HL-60 (cell line): ENCODE data around the gene CHMP1A.
"Not testable (repeated sequence)": the region's sequence is repeated elsewhere in the genome, so short reads cannot be mapped to it uniquely, and the experiment has no call there.

Source experiments
- DNase-seq, 2 experiments: peaks; one replicate each; pipeline ENCODE4 v3.0.0-alpha.2; 2010 to 2020; ENCODE audit warnings: low read depth in 1 of 2, low spot score in 1 of 2
- H3K27ac ChIP-seq: fragments of 250-450 bp; sonication (Bioruptor Pico); replicated peaks from 2 replicates; pipeline ENCODE4 v1.5.1; 2020; ENCODE audit warnings: mild to moderate bottlenecking, moderate library complexity
- H3K27me3 ChIP-seq: fragments of 250-450 bp; sonication (Bioruptor Pico); 2 replicates; pipeline ENCODE4 v1.5.1; 2021; ENCODE audit warnings: mild to moderate bottlenecking, moderate library complexity; ENCODE audit not compliant: insufficient read depth, poor library complexity, severe bottlenecking
- H3K4me3 ChIP-seq: replicated peaks from 2 replicates; pipeline ENCODE4 v1.5.1; 2011; ENCODE audit warnings: mild to moderate bottlenecking, control low read depth, low read length; ENCODE audit not compliant: insufficient read depth
- GABPA ChIP-seq: IDR thresholded peaks from 2 replicates; pipeline ENCODE4 v1.6.1; 2012; ENCODE audit warnings: low read depth
- POLR2AphosphoS5 ChIP-seq: IDR thresholded peaks from 2 replicates; pipeline ENCODE4 v1.6.1; 2012; ENCODE audit warnings: low read depth
- REST ChIP-seq: IDR thresholded peaks from 2 replicates; pipeline ENCODE4 v1.6.1; 2012; ENCODE audit warnings: low read depth; ENCODE audit not compliant: insufficient replicate concordance
- SPI1 ChIP-seq: IDR thresholded peaks from 2 replicates; pipeline ENCODE4 v1.6.1; 2012; ENCODE audit warnings: low read depth, mild to moderate bottlenecking, borderline replicate concordance
- TF ChIP-seq, protein P1 (sequence below): IDR thresholded peaks from one replicate; pipeline ENCODE4 v1.5.1; 2011; ENCODE audit warnings: low read length, control low read depth, inconsistent platforms; ENCODE audit not compliant: insufficient read depth

CHMP1A gene

DNA sequence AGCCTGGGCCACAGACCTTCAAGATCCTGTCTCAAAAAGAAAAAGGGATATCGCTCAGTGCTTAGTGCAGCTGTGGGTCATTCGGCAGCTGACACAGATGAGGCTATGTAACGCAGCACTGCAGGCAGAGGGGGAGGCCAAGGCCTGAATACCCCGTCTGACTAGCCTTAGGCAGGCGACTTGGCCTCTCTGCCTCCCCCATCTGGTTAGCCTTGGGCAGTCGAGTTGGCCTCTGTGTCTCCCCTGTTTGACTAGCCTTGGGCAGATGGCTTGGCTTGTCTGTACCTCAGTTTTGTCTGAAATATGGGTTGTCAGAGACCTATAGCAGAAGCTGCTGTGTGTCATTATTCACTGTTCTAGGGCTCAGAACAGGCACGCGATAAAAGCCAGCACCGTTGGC is 10.1 kb upstream of the CHMP1A start:
- Histone ChIP-seq H3K27me3 (no peaks in the 10 kb centered on the region), H3K27ac (no peak overlapping the region), H3K4me3 (no peak overlapping the region)
- DNase-seq = no peak
- TF ChIP-seq SPI1 = no peak
- TF ChIP-seq GABPA = no peak
- no peak for TF ChIP-seq POLR2AphosphoS5
- TF ChIP-seq, protein P1, sequence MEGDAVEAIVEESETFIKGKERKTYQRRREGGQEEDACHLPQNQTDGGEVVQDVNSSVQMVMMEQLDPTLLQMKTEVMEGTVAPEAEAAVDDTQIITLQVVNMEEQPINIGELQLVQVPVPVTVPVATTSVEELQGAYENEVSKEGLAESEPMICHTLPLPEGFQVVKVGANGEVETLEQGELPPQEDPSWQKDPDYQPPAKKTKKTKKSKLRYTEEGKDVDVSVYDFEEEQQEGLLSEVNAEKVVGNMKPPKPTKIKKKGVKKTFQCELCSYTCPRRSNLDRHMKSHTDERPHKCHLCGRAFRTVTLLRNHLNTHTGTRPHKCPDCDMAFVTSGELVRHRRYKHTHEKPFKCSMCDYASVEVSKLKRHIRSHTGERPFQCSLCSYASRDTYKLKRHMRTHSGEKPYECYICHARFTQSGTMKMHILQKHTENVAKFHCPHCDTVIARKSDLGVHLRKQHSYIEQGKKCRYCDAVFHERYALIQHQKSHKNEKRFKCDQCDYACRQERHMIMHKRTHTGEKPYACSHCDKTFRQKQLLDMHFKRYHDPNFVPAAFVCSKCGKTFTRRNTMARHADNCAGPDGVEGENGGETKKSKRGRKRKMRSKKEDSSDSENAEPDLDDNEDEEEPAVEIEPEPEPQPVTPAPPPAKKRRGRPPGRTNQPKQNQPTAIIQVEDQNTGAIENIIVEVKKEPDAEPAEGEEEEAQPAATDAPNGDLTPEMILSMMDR = no peak

DNA sequence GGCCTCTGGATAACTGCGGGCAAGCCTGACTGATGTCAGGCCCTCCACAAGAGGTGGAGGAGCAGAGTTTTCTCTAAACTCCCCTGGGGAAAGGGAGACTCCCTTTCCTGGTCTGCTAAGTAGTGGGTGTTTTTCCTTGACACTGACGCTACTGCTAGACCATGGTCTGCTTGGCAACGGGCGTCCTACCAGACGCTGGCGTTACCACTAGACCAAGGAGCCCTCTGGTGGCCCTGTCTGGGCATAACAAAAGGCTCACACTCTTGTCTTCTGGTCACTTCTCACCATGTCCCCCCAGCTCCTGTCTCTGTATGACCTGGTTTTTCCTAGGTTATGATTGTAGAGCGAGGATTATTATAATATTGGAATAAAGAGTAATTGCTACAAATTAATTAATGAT is 9.5 kb upstream of the CHMP1A start:
- H3K27me3 ChIP-seq, H3K4me3 ChIP-seq, H3K27ac ChIP-seq: not testable (repeated sequence)
- TF ChIP-seq, protein P1 = peak; percentile 9
- peak; percentile 7 to 54 for DNase-seq

- not testable (repeated sequence) for DNase-seq, H3K4me3 ChIP-seq, H3K27me3 ChIP-seq, H3K27ac ChIP-seq
These were observed 6.7 kb upstream of the CHMP1A start for GRCh38 chr16:89664238-89664637.

DNA sequence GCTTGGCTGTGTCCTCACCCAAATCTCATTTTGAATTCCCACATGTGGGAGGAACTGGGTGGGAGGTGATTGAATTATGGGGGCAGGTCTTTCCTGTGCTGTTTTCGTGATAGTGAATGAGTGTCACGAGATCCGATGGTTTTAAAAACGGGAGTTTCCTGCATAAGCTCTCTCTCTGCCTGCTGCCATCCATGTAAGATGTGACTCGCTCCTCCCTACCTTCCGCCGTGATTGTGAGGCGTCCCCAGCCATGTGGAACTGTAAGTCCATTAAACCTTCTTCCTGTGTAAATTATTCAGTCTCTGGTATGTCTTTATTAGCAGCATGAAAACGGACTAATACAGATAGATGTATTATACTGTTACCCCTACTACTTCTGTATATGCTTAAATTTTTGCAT is 3.7 kb upstream of the CHMP1A start:
- no peak for DNase-seq
- no peak overlapping the region for H3K27ac ChIP-seq
- TF ChIP-seq, protein P1 = no peak
- no peak for TF ChIP-seq POLR2AphosphoS5
- no peak for TF ChIP-seq REST
- no peak for TF ChIP-seq GABPA
- no peak for TF ChIP-seq SPI1
- no peaks in the 10 kb centered on the region for H3K27me3 ChIP-seq
- no peak overlapping the region for H3K4me3 ChIP-seq

- no peak for DNase-seq
- TF ChIP-seq POLR2AphosphoS5 (no peak), SPI1 (no peak), GABPA (no peak), REST (no peak)
- TF ChIP-seq, protein P1 = no peak
- H3K27ac ChIP-seq = no peak overlapping the region
- H3K4me3 ChIP-seq = no peak overlapping the region
- no peaks in the 10 kb centered on the region for H3K27me3 ChIP-seq
These were observed 2.6 kb upstream of the CHMP1A start for GRCh38 chr16:89660146-89660545.
